ENCODE measurements around the gene ZBTB20. TPM values are rescaled to one million over a fixed set of nuclear protein-coding genes. Genes with fewer than 3 reads are reported as not detected.

Gene ZBTB20
- total RNA-seq, 5 donors from 2014 or later (not counting 1 experiment from before 2014, with no cell fraction given), result 43.1 to 80.7 (median 48.4) TPM

GRCh38 chr3:114953800-114954199 is 193.3 kb downstream of the ZBTB20 start:
- H3K4me3 Mint-ChIP-seq, result no peak overlapping the region
- H3K36me3 Mint-ChIP-seq, result peaks cover 76% of the 10 kb centered on the region
- H3K27ac ChIP-seq (ENCODE audit: low read length), result no peak overlapping the region
- H3K36me3 ChIP-seq (ENCODE audit: control insufficient read depth in 2 of 2, extremely low read depth in 1 of 2, insufficient read depth in 1 of 2, low read length in 1 of 2), result peaks cover 2 to 9% of the 10 kb centered on the region in 2 donors
- DNase-seq (no peak), ATAC-seq (replicated peaks in 1 of 4) (no peak)
- no peaks in the 10 kb centered on the region for H3K27me3 Mint-ChIP-seq
- peaks cover 4 to 39% (median 23%) of the 10 kb centered on the region in 3 donors for H3K9me3 Mint-ChIP-seq
- ChIA-PET POLR2A (no interaction called here), CTCF (interaction anchor here in 1 of 2 donors (0.5 kb wide), 1 partner anchor 70 kb away, joined by 3 read pairs; no protein-coding TSS in a partner anchor)
- peaks cover 1 to 24% (median 12%) of the 10 kb centered on the region in 3 donors for H3K4me1 Mint-ChIP-seq
- H3K27ac Mint-ChIP-seq, result no peak overlapping the region
- no peaks in the 10 kb centered on the region for H3K27me3 ChIP-seq (replicated peaks in 1 of 2; ENCODE audit: control insufficient read depth in 2 of 2, extremely low read depth in 1 of 2, insufficient read depth in 2 of 2, low read length in 1 of 2)
- no peak overlapping the region for H3K4me3 ChIP-seq (ENCODE audit: control insufficient read depth in 1 of 2, extremely low read depth in 1 of 2, low read length in 1 of 2)
- 100% methylated on average over 1 of the region's 1 CpG for WGBS (ENCODE audit: insufficient coverage)
- H3K4me1 ChIP-seq (ENCODE audit: control insufficient read depth in 1 of 2, extremely low read depth in 1 of 2, insufficient read depth in 2 of 2, low read length in 2 of 2), result no peaks in the 10 kb centered on the region
- H3K9me3 ChIP-seq, result peaks cover 9% of the 10 kb centered on the region

GRCh38 chr3:114953215-114953799 is 193.8 kb downstream of the ZBTB20 start:
- no peak overlapping the region for H3K4me3 ChIP-seq (ENCODE audit: control insufficient read depth in 1 of 2, extremely low read depth in 1 of 2, low read length in 1 of 2)
- Mint-ChIP-seq H3K27me3 (no peaks in the 10 kb centered on the region), H3K4me1 (peaks cover 1 to 24% (median 12%) of the 10 kb centered on the region in 3 donors), H3K9me3 (peaks cover 4 to 39% (median 23%) of the 10 kb centered on the region in 3 donors), H3K4me3 (no peak overlapping the region), H3K27ac (no peak overlapping the region), H3K36me3 (peaks cover 73% of the 10 kb centered on the region)
- H3K9me3 ChIP-seq, result peaks cover 9% of the 10 kb centered on the region
- no CpG with 5 or more reads among the region's 3 CpGs for WGBS (ENCODE audit: insufficient coverage)
- no peak for DNase-seq
- CTCF ChIA-PET, result interaction anchor here in 1 of 2 donors (0.5 kb wide), 1 partner anchor 70 kb away, joined by 3 read pairs; no protein-coding TSS in a partner anchor
- ATAC-seq (replicated peaks in 1 of 4), result no peak
- H3K36me3 ChIP-seq (ENCODE audit: control insufficient read depth in 2 of 2, extremely low read depth in 1 of 2, insufficient read depth in 1 of 2, low read length in 1 of 2), result peaks cover 2 to 9% of the 10 kb centered on the region in 2 donors
- no peak overlapping the region for H3K27ac ChIP-seq (ENCODE audit: low read length)
- H3K27me3 ChIP-seq (replicated peaks in 1 of 2; ENCODE audit: control insufficient read depth in 2 of 2, extremely low read depth in 1 of 2, insufficient read depth in 2 of 2, low read length in 1 of 2), result no peaks in the 10 kb centered on the region
- H3K4me1 ChIP-seq (ENCODE audit: control insufficient read depth in 1 of 2, extremely low read depth in 1 of 2, insufficient read depth in 2 of 2, low read length in 2 of 2), result no peaks in the 10 kb centered on the region
- POLR2A ChIA-PET, result no interaction called here

- ChIA-PET POLR2A (no interaction called here), CTCF (no interaction called here)
- H3K4me1 ChIP-seq (ENCODE audit: control insufficient read depth in 1 of 2, extremely low read depth in 1 of 2, insufficient read depth in 2 of 2, low read length in 2 of 2), result no peaks in the 10 kb centered on the region
- Mint-ChIP-seq H3K36me3 (peaks cover 40% of the 10 kb centered on the region), H3K27me3 (no peaks in the 10 kb centered on the region), H3K4me3 (no peak overlapping the region), H3K4me1 (peaks cover 0 to 32% (median 23%) of the 10 kb centered on the region in 3 donors), H3K9me3 (peaks cover 0 to 12% (median 0%) of the 10 kb centered on the region in 3 donors), H3K27ac (no peak overlapping the region)
- no peak for ATAC-seq (replicated peaks in 1 of 4)
- no peak for DNase-seq
- H3K4me3 ChIP-seq (ENCODE audit: control insufficient read depth in 1 of 2, extremely low read depth in 1 of 2, low read length in 1 of 2), result no peak overlapping the region
- H3K36me3 ChIP-seq (ENCODE audit: control insufficient read depth in 2 of 2, extremely low read depth in 1 of 2, insufficient read depth in 1 of 2, low read length in 1 of 2), result no peaks in the 10 kb centered on the region
- H3K27ac ChIP-seq (ENCODE audit: low read length), result no peak overlapping the region
- no CpG with 5 or more reads among the region's 2 CpGs for WGBS (ENCODE audit: insufficient coverage)
- no peaks in the 10 kb centered on the region for H3K27me3 ChIP-seq (replicated peaks in 1 of 2; ENCODE audit: control insufficient read depth in 2 of 2, extremely low read depth in 1 of 2, insufficient read depth in 2 of 2, low read length in 1 of 2)
- H3K9me3 ChIP-seq, result no peaks in the 10 kb centered on the region
These were observed 204.3 kb downstream of the ZBTB20 start for GRCh38 chr3:114942773-114943172.

GRCh38 chr3:114941626-114942309 is 205.3 kb downstream of the ZBTB20 start:
- Histone ChIP-seq H3K36me3 (ENCODE audit: control insufficient read depth in 2 of 2, extremely low read depth in 1 of 2, insufficient read depth in 1 of 2, low read length in 1 of 2) (no peaks in the 10 kb centered on the region), H3K27me3 (replicated peaks in 1 of 2; ENCODE audit: control insufficient read depth in 2 of 2, extremely low read depth in 1 of 2, insufficient read depth in 2 of 2, low read length in 1 of 2) (no peaks in the 10 kb centered on the region), H3K27ac (ENCODE audit: low read length) (no peak overlapping the region), H3K4me3 (ENCODE audit: control insufficient read depth in 1 of 2, extremely low read depth in 1 of 2, low read length in 1 of 2) (no peak overlapping the region), H3K4me1 (ENCODE audit: control insufficient read depth in 1 of 2, extremely low read depth in 1 of 2, insufficient read depth in 2 of 2, low read length in 2 of 2) (no peaks in the 10 kb centered on the region), H3K9me3 (no peaks in the 10 kb centered on the region)
- no peak overlapping the region for H3K27ac Mint-ChIP-seq
- H3K36me3 Mint-ChIP-seq, result peaks cover 36% of the 10 kb centered on the region
- ChIA-PET CTCF (no interaction called here), POLR2A (no interaction called here)
- H3K9me3 Mint-ChIP-seq, result peaks cover 0 to 6% (median 0%) of the 10 kb centered on the region in 3 donors
- WGBS (ENCODE audit: insufficient coverage), result 100% methylated on average over 1 of the region's 3 CpGs
- no peaks in the 10 kb centered on the region for H3K27me3 Mint-ChIP-seq
- ATAC-seq (replicated peaks in 1 of 4), result no peak
- DNase-seq, result no peak
- no peak overlapping the region for H3K4me3 Mint-ChIP-seq
- H3K4me1 Mint-ChIP-seq, result peaks cover 0 to 26% (median 18%) of the 10 kb centered on the region in 3 donors

- no peaks in the 10 kb centered on the region for H3K27me3 ChIP-seq (replicated peaks in 1 of 2; ENCODE audit: control insufficient read depth in 2 of 2, extremely low read depth in 1 of 2, insufficient read depth in 2 of 2, low read length in 1 of 2)
- H3K9me3 ChIP-seq, result no peaks in the 10 kb centered on the region
- H3K27me3 Mint-ChIP-seq, result no peaks in the 10 kb centered on the region
- H3K27ac ChIP-seq (ENCODE audit: low read length), result no peak overlapping the region
- no peak for DNase-seq
- ATAC-seq (replicated peaks in 1 of 4), result no peak
- POLR2A ChIA-PET, result no interaction called here
- no peak overlapping the region for H3K4me3 Mint-ChIP-seq
- peaks cover 41% of the 10 kb centered on the region for H3K36me3 Mint-ChIP-seq
- no peaks in the 10 kb centered on the region for H3K4me1 ChIP-seq (ENCODE audit: control insufficient read depth in 1 of 2, extremely low read depth in 1 of 2, insufficient read depth in 2 of 2, low read length in 2 of 2)
- peaks cover 0 to 13% (median 13%) of the 10 kb centered on the region in 3 donors for H3K4me1 Mint-ChIP-seq
- CTCF ChIA-PET, result no interaction called here
- peaks cover 0 to 3% (median 0%) of the 10 kb centered on the region in 3 donors for H3K9me3 Mint-ChIP-seq
- H3K36me3 ChIP-seq (ENCODE audit: control insufficient read depth in 2 of 2, extremely low read depth in 1 of 2, insufficient read depth in 1 of 2, low read length in 1 of 2), result no peaks in the 10 kb centered on the region
- H3K4me3 ChIP-seq (ENCODE audit: control insufficient read depth in 1 of 2, extremely low read depth in 1 of 2, low read length in 1 of 2), result no peak overlapping the region
- H3K27ac Mint-ChIP-seq, result no peak overlapping the region
These were observed 207.2 kb downstream of the ZBTB20 start for GRCh38 chr3:114939920-114940319.

- no CpG with 5 or more reads among the region's 1 CpG for WGBS (ENCODE audit: insufficient coverage)
- no peaks in the 10 kb centered on the region for H3K27me3 Mint-ChIP-seq
- POLR2A ChIA-PET, result no interaction called here
These were observed 213.7 kb downstream of the ZBTB20 start for GRCh38 chr3:114933407-114933806.

More at GRCh38 chr3:114933407-114933806, 213.7 kb downstream of the ZBTB20 start:
- ATAC-seq (replicated peaks in 1 of 4) (no peak), DNase-seq (no peak)
- Histone ChIP-seq H3K27me3 (replicated peaks in 1 of 2; ENCODE audit: control insufficient read depth in 2 of 2, extremely low read depth in 1 of 2, insufficient read depth in 2 of 2, low read length in 1 of 2) (no peaks in the 10 kb centered on the region), H3K4me3 (ENCODE audit: control insufficient read depth in 1 of 2, extremely low read depth in 1 of 2, low read length in 1 of 2) (no peak overlapping the region), H3K9me3 (no peaks in the 10 kb centered on the region), H3K36me3 (ENCODE audit: control insufficient read depth in 2 of 2, extremely low read depth in 1 of 2, insufficient read depth in 1 of 2, low read length in 1 of 2) (peaks cover 0 to 5% of the 10 kb centered on the region in 2 donors), H3K27ac (ENCODE audit: low read length) (no peak overlapping the region), H3K4me1 (ENCODE audit: control insufficient read depth in 1 of 2, extremely low read depth in 1 of 2, insufficient read depth in 2 of 2, low read length in 2 of 2) (no peaks in the 10 kb centered on the region)
- peaks cover 59% of the 10 kb centered on the region for H3K36me3 Mint-ChIP-seq
- H3K4me3 Mint-ChIP-seq, result no peak overlapping the region
- H3K9me3 Mint-ChIP-seq, result peaks cover 0 to 5% (median 0%) of the 10 kb centered on the region in 3 donors
- CTCF ChIA-PET, result no interaction called here
- no peak overlapping the region for H3K27ac Mint-ChIP-seq
- H3K4me1 Mint-ChIP-seq, result peaks cover 0 to 3% (median 2%) of the 10 kb centered on the region in 3 donors

Data from T-cell (primary cell).